DND-41 (cell line): ENCODE results near the gene NEDD4L.

Experiments used
- EZH2 ChIP-seq: IDR thresholded peaks from 3 replicates; pipeline ENCODE4 v1.6.1; 2012; ENCODE audit warnings: borderline replicate concordance, low read depth, mild to moderate bottlenecking, moderate library complexity, low read length, inconsistent platforms; ENCODE audit not compliant: severe bottlenecking
- TF ChIP-seq, protein P1 (sequence below): IDR thresholded peaks from 2 replicates; pipeline ENCODE4 v1.5.1; 2012; ENCODE audit warnings: borderline replicate concordance, low read length, moderate library complexity, mild to moderate bottlenecking; ENCODE audit not compliant: poor library complexity, severe bottlenecking; ENCODE audit errors: extremely low read depth

DNA sequence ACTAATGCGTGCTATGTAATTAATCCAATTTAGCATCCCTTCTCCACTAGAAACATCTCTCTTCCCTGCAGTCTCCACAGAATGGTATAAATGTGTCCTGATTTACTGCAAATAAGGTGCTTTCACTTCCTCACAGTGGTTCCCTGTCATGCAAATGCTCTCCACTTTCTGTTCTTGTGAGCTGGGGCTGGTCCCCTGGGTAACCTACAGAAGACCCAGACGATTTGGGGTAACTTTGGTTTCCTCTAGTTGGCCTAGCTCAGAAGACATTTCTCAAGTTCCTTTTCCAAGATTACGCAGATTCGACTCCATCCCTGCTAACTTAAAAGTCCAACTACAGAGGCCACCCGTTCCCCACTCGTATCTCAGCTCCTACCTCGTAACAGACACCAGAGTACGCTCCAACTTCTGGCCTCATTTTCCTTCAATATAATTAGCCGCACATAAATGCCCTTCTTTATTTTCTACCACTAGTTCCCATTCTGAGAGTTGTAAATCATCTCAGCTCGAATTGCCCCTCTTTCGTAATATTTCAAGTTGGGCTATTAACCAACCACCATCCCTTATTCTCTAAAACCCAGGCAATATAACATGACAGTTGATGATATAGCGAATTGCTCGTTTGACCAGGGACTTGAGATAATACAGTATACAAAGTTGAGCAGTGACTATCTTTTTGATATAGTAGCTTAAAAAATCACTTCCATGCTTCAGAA, 28.8 kb upstream of the NEDD4L start:
- TF ChIP-seq, protein P1, sequence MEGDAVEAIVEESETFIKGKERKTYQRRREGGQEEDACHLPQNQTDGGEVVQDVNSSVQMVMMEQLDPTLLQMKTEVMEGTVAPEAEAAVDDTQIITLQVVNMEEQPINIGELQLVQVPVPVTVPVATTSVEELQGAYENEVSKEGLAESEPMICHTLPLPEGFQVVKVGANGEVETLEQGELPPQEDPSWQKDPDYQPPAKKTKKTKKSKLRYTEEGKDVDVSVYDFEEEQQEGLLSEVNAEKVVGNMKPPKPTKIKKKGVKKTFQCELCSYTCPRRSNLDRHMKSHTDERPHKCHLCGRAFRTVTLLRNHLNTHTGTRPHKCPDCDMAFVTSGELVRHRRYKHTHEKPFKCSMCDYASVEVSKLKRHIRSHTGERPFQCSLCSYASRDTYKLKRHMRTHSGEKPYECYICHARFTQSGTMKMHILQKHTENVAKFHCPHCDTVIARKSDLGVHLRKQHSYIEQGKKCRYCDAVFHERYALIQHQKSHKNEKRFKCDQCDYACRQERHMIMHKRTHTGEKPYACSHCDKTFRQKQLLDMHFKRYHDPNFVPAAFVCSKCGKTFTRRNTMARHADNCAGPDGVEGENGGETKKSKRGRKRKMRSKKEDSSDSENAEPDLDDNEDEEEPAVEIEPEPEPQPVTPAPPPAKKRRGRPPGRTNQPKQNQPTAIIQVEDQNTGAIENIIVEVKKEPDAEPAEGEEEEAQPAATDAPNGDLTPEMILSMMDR, result no peak
- no peak for TF ChIP-seq EZH2
